C4-2B (cell line): ENCODE results near the gene GNG11.

ENCODE experiments used
- ZFX ChIP-seq: fragments of 450-650 bp; IDR thresholded peaks from 2 replicates; pipeline ENCODE4 v1.6.1; 2017
- TF ChIP-seq, protein P1 (sequence below): fragments of 450-650 bp; conservative IDR thresholded peaks from 2 replicates; pipeline ENCODE4 v1.5.1; 2017; ENCODE audit warnings: mild to moderate bottlenecking

DNA sequence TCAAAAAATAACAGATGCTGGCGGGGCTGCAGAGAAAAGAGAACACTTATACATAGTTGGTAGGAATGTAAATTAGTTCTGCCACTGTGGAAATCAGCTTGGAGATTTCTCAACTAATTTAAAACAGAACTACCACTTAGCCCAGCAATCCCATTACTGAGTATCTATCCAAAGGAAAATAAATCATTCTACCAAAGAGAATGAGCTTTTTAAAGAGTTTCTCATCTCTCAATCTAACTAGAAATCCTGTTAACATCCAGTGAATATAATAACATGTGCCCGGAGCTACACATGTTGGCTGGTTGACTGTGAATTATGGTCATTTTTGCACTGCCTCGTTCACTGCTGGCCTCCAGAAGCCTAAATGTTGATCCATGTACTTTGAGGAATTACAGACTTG, 43.3 kb downstream of the GNG11 start:
- TF ChIP-seq, protein P1, sequence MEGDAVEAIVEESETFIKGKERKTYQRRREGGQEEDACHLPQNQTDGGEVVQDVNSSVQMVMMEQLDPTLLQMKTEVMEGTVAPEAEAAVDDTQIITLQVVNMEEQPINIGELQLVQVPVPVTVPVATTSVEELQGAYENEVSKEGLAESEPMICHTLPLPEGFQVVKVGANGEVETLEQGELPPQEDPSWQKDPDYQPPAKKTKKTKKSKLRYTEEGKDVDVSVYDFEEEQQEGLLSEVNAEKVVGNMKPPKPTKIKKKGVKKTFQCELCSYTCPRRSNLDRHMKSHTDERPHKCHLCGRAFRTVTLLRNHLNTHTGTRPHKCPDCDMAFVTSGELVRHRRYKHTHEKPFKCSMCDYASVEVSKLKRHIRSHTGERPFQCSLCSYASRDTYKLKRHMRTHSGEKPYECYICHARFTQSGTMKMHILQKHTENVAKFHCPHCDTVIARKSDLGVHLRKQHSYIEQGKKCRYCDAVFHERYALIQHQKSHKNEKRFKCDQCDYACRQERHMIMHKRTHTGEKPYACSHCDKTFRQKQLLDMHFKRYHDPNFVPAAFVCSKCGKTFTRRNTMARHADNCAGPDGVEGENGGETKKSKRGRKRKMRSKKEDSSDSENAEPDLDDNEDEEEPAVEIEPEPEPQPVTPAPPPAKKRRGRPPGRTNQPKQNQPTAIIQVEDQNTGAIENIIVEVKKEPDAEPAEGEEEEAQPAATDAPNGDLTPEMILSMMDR, result no peak
- TF ChIP-seq ZFX, result no peak
